AG09309 (cell line): Measurements from ENCODE around the gene TNFRSF12A.
"Not testable (repeated sequence)": the region's sequence is repeated elsewhere in the genome, so short reads cannot be mapped to it uniquely, and the experiment has no call there.

Experiments
- DNase-seq: peaks from one replicate; pipeline ENCODE4 v3.0.0-alpha.2; 2010; ENCODE audit warnings: low read depth
- H3K4me3 ChIP-seq: 2 replicates; pipeline ENCODE4 v1.5.1; 2011; ENCODE audit warnings: mild to moderate bottlenecking, low read depth, low read length, moderate library complexity; ENCODE audit not compliant: control insufficient read depth
- CTCF ChIP-seq: IDR thresholded peaks from 2 replicates; pipeline ENCODE4 v1.5.1; 2011; ENCODE audit warnings: mild to moderate bottlenecking, low read depth, low read length, inconsistent platforms; ENCODE audit not compliant: insufficient read depth, control insufficient read depth; ENCODE audit errors: missing control alignments

Gene TNFRSF12A

GRCh38 chr16:3046641-3047386, 26.6 kb downstream of the TNFRSF12A start:
- DNase-seq, result no peak
- no peak for TF ChIP-seq CTCF
- no peak overlapping the region for H3K4me3 ChIP-seq

GRCh38 chr16:3047387-3047720, 27.2 kb downstream of the TNFRSF12A start:
- DNase-seq, result no peak
- H3K4me3 ChIP-seq, result no peak overlapping the region
- no peak for TF ChIP-seq CTCF

GRCh38 chr16:3049921-3050481, 29.8 kb downstream of the TNFRSF12A start:
- no peak overlapping the region for H3K4me3 ChIP-seq
- TF ChIP-seq CTCF, result no peak
- DNase-seq, result no peak

- no peak overlapping the region for H3K4me3 ChIP-seq
- no peak for TF ChIP-seq CTCF
Observed at GRCh38 chr16:3050487-3050886, 30.3 kb downstream of the TNFRSF12A start.

GRCh38 chr16:3051009-3051408, 30.8 kb downstream of the TNFRSF12A start:
- no peak for TF ChIP-seq CTCF
- H3K4me3 ChIP-seq, result no peak overlapping the region
- no peak for DNase-seq

More at GRCh38 chr16:3050487-3050886, 30.3 kb downstream of the TNFRSF12A start:
- DNase-seq, result no peak

- no peak overlapping the region for H3K4me3 ChIP-seq
- no peak for TF ChIP-seq CTCF
- DNase-seq, result no peak
Observed at GRCh38 chr16:3051494-3051893, 31.3 kb downstream of the TNFRSF12A start.

GRCh38 chr16:3052571-3053329, 32.6 kb downstream of the TNFRSF12A start:
- DNase-seq, H3K4me3 ChIP-seq: not testable (repeated sequence)

- not testable (repeated sequence) for DNase-seq, H3K4me3 ChIP-seq
Observed at GRCh38 chr16:3053330-3053710, 33.2 kb downstream of the TNFRSF12A start.
